HepG2 (cell line): ENCODE data around the gene PKN2. TPM values are rescaled to one million over a fixed set of nuclear protein-coding genes. Genes with fewer than 3 reads are reported as not detected.

Experiments
- CREM ChIP-seq, 2 experiments: sonication (generic) in 1 of 2; formaldehyde crosslinking in 1 of 2; IDR thresholded peaks; 2 replicates each; pipeline versions ENCODE4 v1.4.0 to v1.6.1; 2016 to 2020; ENCODE audit warnings: antibody characterized with exemption in 1 of 2, mild to moderate bottlenecking in 1 of 2, missing genetic modification reagents in 1 of 2
- DPF2 ChIP-seq: sonication (generic); formaldehyde crosslinking; IDR thresholded peaks from 2 replicates; pipeline ENCODE4 v1.4.0; 2020; ENCODE audit warnings: mild to moderate bottlenecking, low read depth, missing genetic modification reagents, borderline replicate concordance
- HOXA5 ChIP-seq: sonication (generic); formaldehyde crosslinking; IDR thresholded peaks from 2 replicates; pipeline ENCODE4 v1.4.0; 2020; ENCODE audit warnings: missing genetic modification reagents
- KAT7 ChIP-seq: IDR thresholded peaks from 2 replicates; pipeline ENCODE4 v1.6.1; 2018; ENCODE audit warnings: borderline replicate concordance, missing compliant biosample characterization
- KAT8 ChIP-seq: IDR thresholded peaks from 2 replicates; pipeline ENCODE4 v1.6.1; 2016; ENCODE audit warnings: missing genetic modification reagents, missing compliant biosample characterization
- MAFG ChIP-seq: sonication (generic); formaldehyde crosslinking; IDR thresholded peaks from 2 replicates; pipeline ENCODE4 v1.5.1; 2020; ENCODE audit warnings: mild to moderate bottlenecking, missing genetic modification reagents
- SMAD9 ChIP-seq: sonication (generic); formaldehyde crosslinking; IDR thresholded peaks from 2 replicates; pipeline ENCODE4 v1.5.1; 2020; ENCODE audit warnings: mild to moderate bottlenecking, missing genetic modification reagents
- TBL1XR1 ChIP-seq: fragments of 150-350 bp; IDR thresholded peaks from 2 replicates; pipeline ENCODE4 v1.6.1; 2014; ENCODE audit warnings: borderline replicate concordance, low read length; ENCODE audit not compliant: partially characterized antibody
- TGIF2 ChIP-seq: IDR thresholded peaks from 2 replicates; pipeline ENCODE4 v1.6.1; 2016; ENCODE audit warnings: control low read depth, missing compliant biosample characterization
- XRCC5 ChIP-seq: fragments of 200-400 bp; formaldehyde crosslinking; optimal IDR thresholded peaks from 2 replicates; pipeline ENCODE3; 2017; ENCODE audit warnings: mild to moderate bottlenecking, low read length
- ZBTB42 ChIP-seq: sonication (generic); formaldehyde crosslinking; IDR thresholded peaks from 2 replicates; pipeline ENCODE4 v1.5.0; 2020; ENCODE audit warnings: mild to moderate bottlenecking, missing genetic modification reagents
- ZNF121 ChIP-seq: sonication (generic); formaldehyde crosslinking; IDR thresholded peaks from 2 replicates; pipeline ENCODE4 v1.5.0; 2020; ENCODE audit warnings: mild to moderate bottlenecking, missing genetic modification reagents
- ZNF292 ChIP-seq: sonication (generic); formaldehyde crosslinking; IDR thresholded peaks from 2 replicates; pipeline ENCODE4 v1.8.1; 2022; ENCODE audit warnings: mild to moderate bottlenecking, low read depth, missing genetic modification reagents, borderline replicate concordance
- polyA plus RNA-seq, 8 experiments: library from polyadenylated mRNA; depleted of rRNA in 3 of 8; stranded (reverse) in 7 of 8; unstranded in 1 of 8; fragments of >200 nt; fragmentation: Illumina TruSeq in 4 of 8; extraction: Trizol in 4 of 8; gene quantifications; 2 replicates each; pipeline versions ENCODE4 v1.2.1 to v1.2.3, GENCODE V29; 2011 to 2016; ENCODE audit warnings: low read depth in 4 of 8, missing spikeins in 1 of 8, mixed read lengths in 1 of 8; ENCODE audit not compliant: insufficient read depth in 1 of 8
- total RNA-seq, 5 experiments: library from RNA; depleted of rRNA; stranded (reverse); fragments of >200 nt; fragmentation: Illumina TruSeq; extraction: Trizol; gene quantifications; 2 replicates each; pipeline ENCODE4 v1.2.3, GENCODE V29; 2016; ENCODE audit warnings: low read depth in 1 of 5
- TF ChIP-seq, protein P1 (sequence below): IDR thresholded peaks from 2 replicates; pipeline ENCODE4 v1.6.1; 2016; ENCODE audit warnings: mild to moderate bottlenecking
- TF ChIP-seq, protein P2 (sequence below): sonication (generic); formaldehyde crosslinking; IDR thresholded peaks from 2 replicates; pipeline ENCODE4 v1.8.1; 2023; ENCODE audit warnings: mild to moderate bottlenecking, missing genetic modification reagents
- TF ChIP-seq, protein P3 (sequence below): sonication (generic); formaldehyde crosslinking; conservative IDR thresholded peaks from 2 replicates; pipeline ENCODE4 v1.8.0; 2022; ENCODE audit warnings: missing genetic modification reagents
- TF ChIP-seq, protein P4 (sequence below): sonication (generic); formaldehyde crosslinking; IDR thresholded peaks from 2 replicates; pipeline ENCODE4 v1.8.1; 2023; ENCODE audit warnings: mild to moderate bottlenecking, moderate library complexity, missing genetic modification reagents
- TF ChIP-seq, protein P5 (sequence below): sonication (generic); formaldehyde crosslinking; IDR thresholded peaks from 2 replicates; pipeline ENCODE4 v1.4.0; 2020; ENCODE audit warnings: mild to moderate bottlenecking, missing genetic modification reagents
- TF ChIP-seq, protein P6 (sequence below): IDR thresholded peaks from 2 replicates; pipeline ENCODE4 v1.6.1; 2016; ENCODE audit warnings: mild to moderate bottlenecking, missing biosample characterization, missing genetic modification reagents

Gene PKN2
- total and polyA plus RNA-seq, 2 of the 13 experiments (the other 11 are each of a cell fraction or from before 2014, with no cell fraction given) = 17.0 to 29.4 TPM

DNA sequence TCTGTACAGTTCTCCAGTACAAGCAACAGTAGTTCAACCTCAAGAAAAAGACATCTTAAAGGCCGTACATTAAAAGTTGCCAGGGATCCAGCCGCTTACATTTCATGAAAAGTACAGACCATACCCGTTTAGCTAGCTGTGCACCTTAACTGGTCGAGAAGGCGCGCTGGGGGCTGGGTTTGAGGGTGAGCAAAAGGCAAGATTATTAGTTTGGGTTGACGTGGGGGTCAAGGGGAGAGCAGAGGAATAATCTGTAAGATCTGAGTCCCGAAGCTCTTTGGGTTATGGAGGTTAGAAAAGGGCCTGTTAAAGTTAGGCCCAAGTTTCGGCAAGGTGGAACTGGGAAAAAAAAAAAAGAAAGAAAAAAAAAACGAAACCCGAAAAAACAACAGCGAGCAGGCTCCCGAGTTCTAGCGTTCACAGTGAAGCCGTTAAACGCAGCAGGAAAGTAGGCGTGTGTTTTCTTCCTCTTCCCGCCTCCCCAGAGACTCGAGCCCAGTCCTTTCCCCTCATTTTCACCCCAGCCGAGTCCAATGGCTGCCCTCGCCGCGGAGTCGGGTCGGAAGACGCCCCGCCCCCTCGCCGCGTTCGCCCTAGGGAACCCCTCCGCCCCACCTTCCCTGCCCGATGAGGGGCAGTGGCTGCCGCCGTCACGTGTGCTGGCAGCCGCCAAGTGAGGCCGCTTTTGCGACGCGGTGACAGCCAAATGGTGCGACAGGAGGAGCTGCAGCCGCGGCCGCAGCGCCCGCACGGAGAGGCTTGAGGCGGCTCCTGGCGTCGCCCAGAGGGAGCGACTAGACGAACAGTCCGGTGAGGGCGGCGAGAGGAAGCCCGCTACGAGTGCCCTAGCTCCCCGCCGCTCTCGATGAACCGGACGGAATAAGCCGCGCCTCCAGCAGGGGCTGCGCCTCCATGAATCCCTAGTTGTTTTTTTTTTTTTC lies at the start of gene PKN2 (continued):
- TF ChIP-seq, protein P1, sequence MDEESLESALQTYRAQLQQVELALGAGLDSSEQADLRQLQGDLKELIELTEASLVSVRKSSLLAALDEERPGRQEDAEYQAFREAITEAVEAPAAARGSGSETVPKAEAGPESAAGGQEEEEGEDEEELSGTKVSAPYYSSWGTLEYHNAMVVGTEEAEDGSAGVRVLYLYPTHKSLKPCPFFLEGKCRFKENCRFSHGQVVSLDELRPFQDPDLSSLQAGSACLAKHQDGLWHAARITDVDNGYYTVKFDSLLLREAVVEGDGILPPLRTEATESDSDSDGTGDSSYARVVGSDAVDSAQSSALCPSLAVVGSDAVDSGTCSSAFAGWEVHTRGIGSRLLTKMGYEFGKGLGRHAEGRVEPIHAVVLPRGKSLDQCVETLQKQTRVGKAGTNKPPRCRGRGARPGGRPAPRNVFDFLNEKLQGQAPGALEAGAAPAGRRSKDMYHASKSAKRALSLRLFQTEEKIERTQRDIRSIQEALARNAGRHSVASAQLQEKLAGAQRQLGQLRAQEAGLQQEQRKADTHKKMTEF (CRISPR knock-in tag) = peak; percentile 96
- TF ChIP-seq, protein P2, sequence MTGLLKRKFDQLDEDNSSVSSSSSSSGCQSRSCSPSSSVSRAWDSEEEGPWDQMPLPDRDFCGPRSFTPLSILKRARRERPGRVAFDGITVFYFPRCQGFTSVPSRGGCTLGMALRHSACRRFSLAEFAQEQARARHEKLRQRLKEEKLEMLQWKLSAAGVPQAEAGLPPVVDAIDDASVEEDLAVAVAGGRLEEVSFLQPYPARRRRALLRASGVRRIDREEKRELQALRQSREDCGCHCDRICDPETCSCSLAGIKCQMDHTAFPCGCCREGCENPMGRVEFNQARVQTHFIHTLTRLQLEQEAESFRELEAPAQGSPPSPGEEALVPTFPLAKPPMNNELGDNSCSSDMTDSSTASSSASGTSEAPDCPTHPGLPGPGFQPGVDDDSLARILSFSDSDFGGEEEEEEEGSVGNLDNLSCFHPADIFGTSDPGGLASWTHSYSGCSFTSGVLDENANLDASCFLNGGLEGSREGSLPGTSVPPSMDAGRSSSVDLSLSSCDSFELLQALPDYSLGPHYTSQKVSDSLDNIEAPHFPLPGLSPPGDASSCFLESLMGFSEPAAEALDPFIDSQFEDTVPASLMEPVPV (CRISPR knock-in tag) = 0 out of 2 replicates have a peak, but pooled peaks have one; percentile 20
- TF ChIP-seq DPF2 (CRISPR knock-in tag) (no peak), SMAD9 (CRISPR knock-in tag) (no peak), XRCC5 (no peak), TGIF2 (CRISPR knock-in tag) (peak; percentile 86; the same call in 1 of the 2 replicates), TBL1XR1 (peak; percentile 49), CREM (IDR thresholded peaks at IDR 0.05) (peak; percentile 96), CREM (CRISPR knock-in tag; IDR thresholded peaks at IDR 0.05) (peak; percentile 85), MAFG (CRISPR knock-in tag) (no peak), KAT7 (CRISPR knock-in tag) (peak; percentile 91; the same call in 1 of the 2 replicates), HOXA5 (CRISPR knock-in tag) (peak; percentile 72; the same call in 1 of the 2 replicates), ZBTB42 (no peak; the same call in 1 of the 2 replicates), KAT8 (peak; percentile 98), ZNF121 (CRISPR knock-in tag) (no peak), ZNF292 (CRISPR knock-in tag) (peak; percentile 58; the same call in 1 of the 2 replicates)
- TF ChIP-seq, protein P3, sequence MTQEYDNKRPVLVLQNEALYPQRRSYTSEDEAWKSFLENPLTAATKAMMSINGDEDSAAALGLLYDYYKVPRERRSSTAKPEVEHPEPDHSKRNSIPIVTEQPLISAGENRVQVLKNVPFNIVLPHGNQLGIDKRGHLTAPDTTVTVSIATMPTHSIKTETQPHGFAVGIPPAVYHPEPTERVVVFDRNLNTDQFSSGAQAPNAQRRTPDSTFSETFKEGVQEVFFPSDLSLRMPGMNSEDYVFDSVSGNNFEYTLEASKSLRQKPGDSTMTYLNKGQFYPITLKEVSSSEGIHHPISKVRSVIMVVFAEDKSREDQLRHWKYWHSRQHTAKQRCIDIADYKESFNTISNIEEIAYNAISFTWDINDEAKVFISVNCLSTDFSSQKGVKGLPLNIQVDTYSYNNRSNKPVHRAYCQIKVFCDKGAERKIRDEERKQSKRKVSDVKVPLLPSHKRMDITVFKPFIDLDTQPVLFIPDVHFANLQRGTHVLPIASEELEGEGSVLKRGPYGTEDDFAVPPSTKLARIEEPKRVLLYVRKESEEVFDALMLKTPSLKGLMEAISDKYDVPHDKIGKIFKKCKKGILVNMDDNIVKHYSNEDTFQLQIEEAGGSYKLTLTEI (CRISPR knock-in tag) = no peak
- TF ChIP-seq, protein P4, sequence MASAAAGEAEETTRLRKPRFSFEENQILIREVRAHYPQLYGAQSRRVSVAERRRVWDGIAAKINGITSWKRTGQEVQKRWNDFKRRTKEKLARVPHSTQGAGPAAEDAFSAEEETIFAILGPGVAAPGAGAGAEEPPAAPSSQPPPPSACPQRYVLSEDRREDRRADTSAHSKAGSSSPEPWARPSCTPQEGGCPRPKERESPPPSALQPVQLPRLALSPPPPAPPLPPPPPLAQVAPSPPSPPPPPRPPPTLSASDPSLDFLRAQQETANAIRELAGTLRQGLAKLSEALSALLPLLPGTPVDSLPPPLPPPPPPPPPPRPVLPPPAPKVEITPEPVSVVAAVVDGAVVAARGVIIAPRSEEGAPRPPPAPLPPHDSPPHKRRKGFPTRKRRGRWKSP (CRISPR knock-in tag) = peak; percentile 23; the same call in 1 of the 2 replicates
- TF ChIP-seq, protein P5, sequence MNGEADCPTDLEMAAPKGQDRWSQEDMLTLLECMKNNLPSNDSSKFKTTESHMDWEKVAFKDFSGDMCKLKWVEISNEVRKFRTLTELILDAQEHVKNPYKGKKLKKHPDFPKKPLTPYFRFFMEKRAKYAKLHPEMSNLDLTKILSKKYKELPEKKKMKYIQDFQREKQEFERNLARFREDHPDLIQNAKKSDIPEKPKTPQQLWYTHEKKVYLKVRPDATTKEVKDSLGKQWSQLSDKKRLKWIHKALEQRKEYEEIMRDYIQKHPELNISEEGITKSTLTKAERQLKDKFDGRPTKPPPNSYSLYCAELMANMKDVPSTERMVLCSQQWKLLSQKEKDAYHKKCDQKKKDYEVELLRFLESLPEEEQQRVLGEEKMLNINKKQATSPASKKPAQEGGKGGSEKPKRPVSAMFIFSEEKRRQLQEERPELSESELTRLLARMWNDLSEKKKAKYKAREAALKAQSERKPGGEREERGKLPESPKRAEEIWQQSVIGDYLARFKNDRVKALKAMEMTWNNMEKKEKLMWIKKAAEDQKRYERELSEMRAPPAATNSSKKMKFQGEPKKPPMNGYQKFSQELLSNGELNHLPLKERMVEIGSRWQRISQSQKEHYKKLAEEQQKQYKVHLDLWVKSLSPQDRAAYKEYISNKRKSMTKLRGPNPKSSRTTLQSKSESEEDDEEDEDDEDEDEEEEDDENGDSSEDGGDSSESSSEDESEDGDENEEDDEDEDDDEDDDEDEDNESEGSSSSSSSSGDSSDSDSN (CRISPR knock-in tag) = peak; percentile 96
- TF ChIP-seq, protein P6, sequence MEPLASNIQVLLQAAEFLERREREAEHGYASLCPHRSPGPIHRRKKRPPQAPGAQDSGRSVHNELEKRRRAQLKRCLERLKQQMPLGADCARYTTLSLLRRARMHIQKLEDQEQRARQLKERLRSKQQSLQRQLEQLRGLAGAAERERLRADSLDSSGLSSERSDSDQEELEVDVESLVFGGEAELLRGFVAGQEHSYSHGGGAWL = peak; percentile 47; the same call in 1 of the 2 replicates
